Psoas muscle (tissue), 8 donors: ENCODE data around the gene SIRT6. TPM values are rescaled to one million over a fixed set of nuclear protein-coding genes. Genes with fewer than 3 reads are reported as not detected.

ENCODE experiments used
- ATAC-seq, 4 donors: fragments of 200-7000 bp; cut with Tn5 transposase; one replicate each; pipeline ENCODE4 v1.9.1; 2020; ENCODE audit warnings: moderate library complexity in 3 of 4, mild to moderate bottlenecking in 2 of 4
- DNase-seq, 2 donors: peaks; one replicate each; pipeline ENCODE4 v3.0.0-alpha.2; 2020
- H3K27ac ChIP-seq: fragments of 200-600 bp; one replicate; pipeline ENCODE4 v1.8.0; 2022
- H3K27me3 ChIP-seq, 3 donors: fragments of 200-600 bp in 1 of 3; one replicate each; pipeline versions ENCODE4 v1.6.1 to v1.8.0; 2013 to 2022; ENCODE audit warnings: low read length in 2 of 3, mild to moderate bottlenecking in 2 of 3, moderate library complexity in 1 of 3; ENCODE audit not compliant: insufficient read depth in 3 of 3
- H3K36me3 ChIP-seq, 2 donors: fragments of 200-600 bp in 1 of 2; one replicate each; pipeline versions ENCODE4 v1.6.1 to v1.8.0; 2013 to 2022; ENCODE audit warnings: low read depth in 1 of 2, mild to moderate bottlenecking in 1 of 2, moderate library complexity in 1 of 2; ENCODE audit not compliant: insufficient read depth in 1 of 2
- H3K4me1 ChIP-seq: fragments of 200-600 bp; one replicate; pipeline ENCODE4 v1.8.0; 2022
- H3K4me3 ChIP-seq: fragments of 200-600 bp; one replicate; pipeline ENCODE4 v1.8.0; 2022; ENCODE audit warnings: mild to moderate bottlenecking
- H3K9me3 ChIP-seq: fragments of 200-600 bp; one replicate; pipeline ENCODE4 v1.8.0; 2022
- CTCF ChIP-seq: fragments of 200-600 bp; IDR thresholded peaks from one replicate; pipeline ENCODE4 v1.8.0; 2022; ENCODE audit warnings: antibody characterized with exemption
- WGBS, 3 donors: extraction: QIAGEN DNeasy Blood & Tissue Kit; methylation state at CpG; one replicate each; pipeline versions ENCODE4 v1.1.6 to v1.1.7; 2013; 5-methylcytosine and 5-hydroxymethylcytosine counted together
- intact Hi-C, 2 donors: fragments of 100-400 bp; cut with DNase I; formaldehyde crosslinking; loops; one replicate each; pipeline versions ENCODE4 v1.11.0 to v1.14.2; 2022
- polyA plus RNA-seq, 3 donors: library from polyadenylated mRNA; stranded (reverse); fragments of 200-250 nt; gene quantifications; one replicate each; pipeline ENCODE4 v1.2.3, GENCODE V29; 2013
- total RNA-seq, 4 donors: library from RNA; stranded (reverse); fragmentation: NEBNext Ultra II Directional in 2 of 4; extraction: Animal tissue kit (Norgen Biotek cat#: 25700) in 2 of 4; gene quantifications; one replicate each; pipeline versions ENCODE4 v1.2.1 to v1.2.4, GENCODE V29; 2021 to 2023
- donor health status: healthy with polysubstance abuse.
- donor health status: DM: no; HTN: no; CAD: no; lungs with moderate emphysema.
- donor health status: Bipolar disorder and iron deficiency.
- donor health status: healthy.
- donor health status: DM: yes; HTN: yes; CAD: no.
- donor health status: DM: no; HTN: no; CAD: no.
- donor health status: DM: no; HTN: no; CAD: no.
- donor health status: DM: yes; HTN: yes; CAD: no.

SIRT6 gene
- total and polyA plus RNA-seq, 7 donors, result 8.4 to 23.5 (median 13.1) TPM

- no peak overlapping the region for H3K4me3 ChIP-seq
- DNase-seq (no peak), ATAC-seq (peak in 1 of 4 donors; percentile 7)
- peaks cover 0 to 37% of the 10 kb centered on the region in 2 donors for H3K36me3 ChIP-seq
- no peaks in the 10 kb centered on the region for H3K4me1 ChIP-seq
- intact Hi-C loops, result no loop called here
- no peak for TF ChIP-seq CTCF
- peaks cover 0 to 8% (median 0%) of the 10 kb centered on the region in 3 donors for H3K27me3 ChIP-seq
- WGBS, 3 donors, result 35 to 44% (median 36%) methylated on average over 10 to 11 of the region's 11 CpGs
- H3K27ac ChIP-seq, result no peak overlapping the region
- H3K9me3 ChIP-seq, result no peaks in the 10 kb centered on the region
These were observed 8.7 kb downstream of the SIRT6 start for GRCh38 chr19:4173479-4174212.

- ATAC-seq (peak in 3 of 4 donors; percentile 76 to 92 (median 83)), DNase-seq (peak; percentile 67 to 82)
- no peak for TF ChIP-seq CTCF
- Histone ChIP-seq H3K27me3 (peaks cover 0 to 8% (median 0%) of the 10 kb centered on the region in 3 donors), H3K9me3 (no peaks in the 10 kb centered on the region), H3K27ac (no peak overlapping the region), H3K4me1 (no peaks in the 10 kb centered on the region), H3K4me3 (no peak overlapping the region), H3K36me3 (peaks cover 0 to 30% of the 10 kb centered on the region in 2 donors)
- 3 to 5% (median 4%) methylated on average over 42 to 45 of the region's 45 CpGs for WGBS, 3 donors
- intact Hi-C loops, result no loop called here
These were observed 9.4 kb downstream of the SIRT6 start for GRCh38 chr19:4172861-4173473.

GRCh38 chr19:4171676-4172075 lies 10.7 kb downstream of the SIRT6 start:
- WGBS, 3 donors, result 45 to 57% (median 53%) methylated on average over 22 of the region's 22 CpGs
- H3K36me3 ChIP-seq, result peaks cover 0 to 19% of the 10 kb centered on the region in 2 donors
- no peak for TF ChIP-seq CTCF
- H3K4me3 ChIP-seq, result no peak overlapping the region
- intact Hi-C loops, result no loop called here
- no peaks in the 10 kb centered on the region for H3K4me1 ChIP-seq
- ATAC-seq (no peak), DNase-seq (no peak)
- no peak overlapping the region for H3K27ac ChIP-seq
- H3K27me3 ChIP-seq, result peaks cover 0 to 10% (median 3%) of the 10 kb centered on the region in 3 donors
- no peaks in the 10 kb centered on the region for H3K9me3 ChIP-seq

GRCh38 chr19:4164262-4164661 lies 18.1 kb downstream of the SIRT6 start:
- intact Hi-C loops, result no loop called here

More at GRCh38 chr19:4164262-4164661, 18.1 kb downstream of the SIRT6 start:
- 55 to 58% (median 58%) methylated on average over 11 of the region's 11 CpGs for WGBS, 3 donors
- no peak for TF ChIP-seq CTCF
- Histone ChIP-seq H3K4me3 (no peak overlapping the region), H3K36me3 (no peaks in the 10 kb centered on the region), H3K9me3 (no peaks in the 10 kb centered on the region), H3K27me3 (peaks cover 0 to 9% (median 4%) of the 10 kb centered on the region in 3 donors), H3K4me1 (no peaks in the 10 kb centered on the region), H3K27ac (no peak overlapping the region)
- ATAC-seq, result no peak
- DNase-seq, result no peak
